ENCODE results near the gene PRAF2.

The PRAF2 gene

GRCh38 chrX:49066278-49066677 lies 7.5 kb downstream of the PRAF2 start:
- Histone ChIP-seq H3K9me2 (replicated peaks; ENCODE audit: insufficient read depth, low read length) (no peaks in the 10 kb centered on the region), H3K4me1 (ENCODE audit: low read length) (no peaks in the 10 kb centered on the region), H3K4me2 (ENCODE audit: low read depth, low read length) (no peak overlapping the region), H3K9me3 (replicated peaks; ENCODE audit: insufficient read depth, low read length) (no peaks in the 10 kb centered on the region), H4K20me1 (ENCODE audit: insufficient read depth, low read length) (no peaks in the 10 kb centered on the region), H3K27me3 (replicated peaks; ENCODE audit: insufficient read depth, low read length) (no peaks in the 10 kb centered on the region), H2AFZ (ENCODE audit: low read length) (no peak overlapping the region), H3K9ac (ENCODE audit: low read length) (no peak overlapping the region), H3K27ac (ENCODE audit: low read length) (no peak overlapping the region), H3K36me3 (replicated peaks; ENCODE audit: insufficient read depth, low read length) (no peaks in the 10 kb centered on the region), H3K79me2 (ENCODE audit: low read length) (no peaks in the 10 kb centered on the region), H3F3A (ENCODE audit: insufficient read depth, low read length) (no peaks in the 10 kb centered on the region), H3K4me3 (ENCODE audit: low read length) (no peak overlapping the region)
- DNase-seq: no peak
- TF ChIP-seq EZH2 (optimal IDR thresholded peaks at IDR 0.05; ENCODE audit: low read depth, low read length) (no peak), EZH2phosphoT487 (IDR thresholded peaks at IDR 0.05; ENCODE audit: low read length) (no peak), CTCF (IDR thresholded peaks at IDR 0.05; ENCODE audit: low read length) (no peak)

- H3K9me3 ChIP-seq (replicated peaks; ENCODE audit: insufficient read depth, low read length): no peaks in the 10 kb centered on the region
- no peaks in the 10 kb centered on the region for H3K9me2 ChIP-seq (replicated peaks; ENCODE audit: insufficient read depth, low read length)
- TF ChIP-seq EZH2phosphoT487 (IDR thresholded peaks at IDR 0.05; ENCODE audit: low read length): no peak
- no peak for TF ChIP-seq CTCF (IDR thresholded peaks at IDR 0.05; ENCODE audit: low read length)
- no peak for TF ChIP-seq EZH2 (optimal IDR thresholded peaks at IDR 0.05; ENCODE audit: low read depth, low read length)
- H3K27ac ChIP-seq (ENCODE audit: low read length): no peak overlapping the region
- no peaks in the 10 kb centered on the region for H3K27me3 ChIP-seq (replicated peaks; ENCODE audit: insufficient read depth, low read length)
- no peaks in the 10 kb centered on the region for H3K4me1 ChIP-seq (ENCODE audit: low read length)
- H3K36me3 ChIP-seq (replicated peaks; ENCODE audit: insufficient read depth, low read length): no peaks in the 10 kb centered on the region
- H4K20me1 ChIP-seq (ENCODE audit: insufficient read depth, low read length): no peaks in the 10 kb centered on the region
- H3K79me2 ChIP-seq (ENCODE audit: low read length): peaks cover 3% of the 10 kb centered on the region; the same call in 1 of the 2 replicates
- H3F3A ChIP-seq (ENCODE audit: insufficient read depth, low read length): no peaks in the 10 kb centered on the region
- H3K4me2 ChIP-seq (ENCODE audit: low read depth, low read length): no peak overlapping the region
- no peak overlapping the region for H3K4me3 ChIP-seq (ENCODE audit: low read length)
- DNase-seq: no peak
- no peak overlapping the region for H3K9ac ChIP-seq (ENCODE audit: low read length)
- no peak overlapping the region for H2AFZ ChIP-seq (ENCODE audit: low read length)
Measured at GRCh38 chrX:49064735-49065134, 9.1 kb downstream of the PRAF2 start.

GRCh38 chrX:49064303-49064702 lies 9.5 kb downstream of the PRAF2 start:
- Histone ChIP-seq H3K9me3 (replicated peaks; ENCODE audit: insufficient read depth, low read length) (no peaks in the 10 kb centered on the region), H3K9me2 (replicated peaks; ENCODE audit: insufficient read depth, low read length) (no peaks in the 10 kb centered on the region)
- TF ChIP-seq CTCF (IDR thresholded peaks at IDR 0.05; ENCODE audit: low read length) (no peak), EZH2phosphoT487 (IDR thresholded peaks at IDR 0.05; ENCODE audit: low read length) (no peak), EZH2 (optimal IDR thresholded peaks at IDR 0.05; ENCODE audit: low read depth, low read length) (no peak)

More at GRCh38 chrX:49064303-49064702, 9.5 kb downstream of the PRAF2 start:
- DNase-seq: no peak
- no peaks in the 10 kb centered on the region for H4K20me1 ChIP-seq (ENCODE audit: insufficient read depth, low read length)
- no peak overlapping the region for H3K4me2 ChIP-seq (ENCODE audit: low read depth, low read length)
- no peak overlapping the region for H2AFZ ChIP-seq (ENCODE audit: low read length)
- peaks cover 7% of the 10 kb centered on the region for H3K79me2 ChIP-seq (ENCODE audit: low read length)
- no peaks in the 10 kb centered on the region for H3K4me1 ChIP-seq (ENCODE audit: low read length)
- no peaks in the 10 kb centered on the region for H3F3A ChIP-seq (ENCODE audit: insufficient read depth, low read length)
- no peak overlapping the region for H3K27ac ChIP-seq (ENCODE audit: low read length)
- no peak overlapping the region for H3K4me3 ChIP-seq (ENCODE audit: low read length)
- no peaks in the 10 kb centered on the region for H3K36me3 ChIP-seq (replicated peaks; ENCODE audit: insufficient read depth, low read length)
- no peaks in the 10 kb centered on the region for H3K27me3 ChIP-seq (replicated peaks; ENCODE audit: insufficient read depth, low read length)
- H3K9ac ChIP-seq (ENCODE audit: low read length): no peak overlapping the region
